Caco-2 (cell line): ENCODE measurements around the gene TRMT61A. TPM values are rescaled to one million over a fixed set of nuclear protein-coding genes. Genes with fewer than 3 reads are reported as not detected.

Source experiments
- BruUV-seq: library from RNA; stranded (reverse); fragments of 400-500 nt; replicated peaks from 2 replicates; lab custom pipeline; 2021; lab: Mats Ljungman, UMichigan
- CTCF ChIA-PET: fragments of 300-600 bp; sonication (Branson Sonifier 250); formaldehyde crosslinking; loops from one replicate; lab custom pipeline; 2022; ENCODE audit warnings: antibody characterized with exemption; lab: Charles Lee
- POLR2A ChIA-PET: fragments of 300-600 bp; sonication (Branson Sonifier 250); formaldehyde crosslinking; loops from one replicate; lab custom pipeline; 2022; ENCODE audit warnings: antibody characterized with exemption; lab: Charles Lee
- DNase-seq, 2 experiments: peaks; one replicate each; pipeline versions ENCODE4 v3.0.0 to v3.0.0-alpha.2; 2020 to 2022
- H3K27me3 ChIP-seq: replicated peaks from 2 replicates; pipeline ENCODE4 v1.6.0; 2011; ENCODE audit warnings: low read length; ENCODE audit not compliant: control insufficient read depth, insufficient read depth
- H3K36me3 ChIP-seq: 2 replicates; pipeline ENCODE4 v1.5.1; 2011; ENCODE audit warnings: low read length; ENCODE audit not compliant: control insufficient read depth, insufficient read depth
- H3K4me1 ChIP-seq: fragments of 250-450 bp; sonication (Bioruptor Pico); 2 replicates; pipeline ENCODE4 v1.5.1; 2020; ENCODE audit warnings: mild to moderate bottlenecking
- H3K4me3 ChIP-seq: 2 replicates; pipeline ENCODE4 v1.5.1; 2011; ENCODE audit warnings: low read depth, mild to moderate bottlenecking, control low read depth, low read length
- H3K9me3 ChIP-seq: fragments of 250-450 bp; sonication (Bioruptor Pico); 2 replicates; pipeline ENCODE4 v1.5.1; 2020; ENCODE audit warnings: mild to moderate bottlenecking, moderate library complexity
- H3K27ac Mint-ChIP-seq: one replicate; pipeline ENCODE4 v1.8.0; 2022; ENCODE audit warnings: mixed read lengths; ENCODE audit not compliant: unreplicated experiment
- H3K27me3 Mint-ChIP-seq: one replicate; pipeline ENCODE4 v1.8.0; 2022; ENCODE audit warnings: mixed read lengths; ENCODE audit not compliant: insufficient read depth, unreplicated experiment
- H3K36me3 Mint-ChIP-seq: one replicate; pipeline ENCODE4 v1.8.0; 2022; ENCODE audit warnings: mild to moderate bottlenecking, mixed read lengths; ENCODE audit not compliant: insufficient read depth, unreplicated experiment
- H3K4me1 Mint-ChIP-seq: one replicate; pipeline ENCODE4 v1.8.0; 2022; ENCODE audit warnings: low read depth, mixed read lengths; ENCODE audit not compliant: unreplicated experiment
- H3K4me3 Mint-ChIP-seq: one replicate; pipeline ENCODE4 v1.8.0; 2022; ENCODE audit warnings: mild to moderate bottlenecking, moderate library complexity, mixed read lengths; ENCODE audit not compliant: unreplicated experiment
- H3K9me3 Mint-ChIP-seq: one replicate; pipeline ENCODE4 v1.8.0; 2022; ENCODE audit warnings: mixed read lengths; ENCODE audit not compliant: unreplicated experiment
- intact Hi-C: fragments of 100-400 bp; cut with micrococcal nuclease; formaldehyde crosslinking; loops from one replicate; pipeline ENCODE4 v1.10.0; 2022; ENCODE audit not compliant: unreplicated experiment
- total RNA-seq: library from RNA; stranded (reverse); gene quantifications from 2 replicates; pipeline ENCODE4 v1.2.3, GENCODE V29; 2022
- TF ChIP-seq, protein P1 (sequence below), 2 experiments: fragments of 200-600 bp in 1 of 2; IDR thresholded peaks; 1 replicate in 1 of 2; 2 replicates in 1 of 2; pipeline versions ENCODE4 v1.5.1 to v1.8.0; 2011 to 2022; ENCODE audit warnings: antibody characterized with exemption in 1 of 2, control low read depth in 1 of 2, inconsistent platforms in 1 of 2, low read depth in 1 of 2, low read length in 1 of 2, mild to moderate bottlenecking in 1 of 2, moderate library complexity in 1 of 2; ENCODE audit not compliant: insufficient read depth in 1 of 2, severe bottlenecking in 1 of 2, unreplicated experiment in 1 of 2

TRMT61A gene
- total RNA-seq, 1 experiment from 2014 or later = 22.3 TPM

DNA sequence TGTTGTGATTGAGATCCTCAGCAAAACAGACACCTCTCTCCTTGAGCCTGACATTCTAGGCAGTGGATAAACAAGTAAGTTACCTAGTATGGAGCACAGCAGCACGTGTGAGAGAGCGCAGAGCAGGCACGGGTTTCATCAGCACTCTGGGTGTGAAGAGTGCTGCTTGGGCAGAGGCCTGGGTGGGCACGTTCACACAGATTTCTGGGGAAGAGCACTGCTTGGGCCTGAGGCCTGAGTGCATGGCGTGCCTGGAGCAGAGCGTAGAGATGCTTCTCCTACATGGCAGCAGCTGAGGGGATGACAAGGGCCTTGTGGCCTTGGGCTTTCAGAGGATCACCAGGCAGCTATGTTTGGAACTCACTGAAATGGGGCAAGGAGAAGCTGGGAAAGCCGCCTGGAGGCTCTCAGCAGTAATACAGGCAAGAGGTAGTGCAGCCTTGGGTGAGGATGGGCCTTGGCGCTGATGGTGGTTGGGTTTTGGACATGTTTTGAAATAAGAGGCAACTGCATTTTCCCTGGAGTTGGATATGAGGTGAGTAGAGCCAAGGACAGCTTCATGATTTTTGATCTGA is 23.9 kb upstream of the TRMT61A start:
- Mint-ChIP-seq H3K27me3 (no peaks in the 10 kb centered on the region), H3K36me3 (peaks cover 89% of the 10 kb centered on the region), H3K9me3 (no peaks in the 10 kb centered on the region), H3K4me1 (no peaks in the 10 kb centered on the region), H3K4me3 (no peak overlapping the region), H3K27ac (no peak overlapping the region)
- Histone ChIP-seq H3K4me3 (no peak overlapping the region), H3K9me3 (no peaks in the 10 kb centered on the region), H3K27me3 (no peaks in the 10 kb centered on the region), H3K36me3 (peaks cover 7% of the 10 kb centered on the region), H3K4me1 (no peaks in the 10 kb centered on the region)
- CTCF ChIA-PET = no interaction called here
- DNase-seq = no peak
- POLR2A ChIA-PET = no interaction called here
- TF ChIP-seq, protein P1, sequence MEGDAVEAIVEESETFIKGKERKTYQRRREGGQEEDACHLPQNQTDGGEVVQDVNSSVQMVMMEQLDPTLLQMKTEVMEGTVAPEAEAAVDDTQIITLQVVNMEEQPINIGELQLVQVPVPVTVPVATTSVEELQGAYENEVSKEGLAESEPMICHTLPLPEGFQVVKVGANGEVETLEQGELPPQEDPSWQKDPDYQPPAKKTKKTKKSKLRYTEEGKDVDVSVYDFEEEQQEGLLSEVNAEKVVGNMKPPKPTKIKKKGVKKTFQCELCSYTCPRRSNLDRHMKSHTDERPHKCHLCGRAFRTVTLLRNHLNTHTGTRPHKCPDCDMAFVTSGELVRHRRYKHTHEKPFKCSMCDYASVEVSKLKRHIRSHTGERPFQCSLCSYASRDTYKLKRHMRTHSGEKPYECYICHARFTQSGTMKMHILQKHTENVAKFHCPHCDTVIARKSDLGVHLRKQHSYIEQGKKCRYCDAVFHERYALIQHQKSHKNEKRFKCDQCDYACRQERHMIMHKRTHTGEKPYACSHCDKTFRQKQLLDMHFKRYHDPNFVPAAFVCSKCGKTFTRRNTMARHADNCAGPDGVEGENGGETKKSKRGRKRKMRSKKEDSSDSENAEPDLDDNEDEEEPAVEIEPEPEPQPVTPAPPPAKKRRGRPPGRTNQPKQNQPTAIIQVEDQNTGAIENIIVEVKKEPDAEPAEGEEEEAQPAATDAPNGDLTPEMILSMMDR (IDR thresholded peaks at IDR 0.05; ENCODE audit: insufficient read depth in 1 of 2, low read depth in 1 of 2, low read length in 1 of 2, severe bottlenecking in 1 of 2, unreplicated experiment in 1 of 2) = no peak
- intact Hi-C loops = no loop called here
- no TSS peak for BruUV-seq

DNA sequence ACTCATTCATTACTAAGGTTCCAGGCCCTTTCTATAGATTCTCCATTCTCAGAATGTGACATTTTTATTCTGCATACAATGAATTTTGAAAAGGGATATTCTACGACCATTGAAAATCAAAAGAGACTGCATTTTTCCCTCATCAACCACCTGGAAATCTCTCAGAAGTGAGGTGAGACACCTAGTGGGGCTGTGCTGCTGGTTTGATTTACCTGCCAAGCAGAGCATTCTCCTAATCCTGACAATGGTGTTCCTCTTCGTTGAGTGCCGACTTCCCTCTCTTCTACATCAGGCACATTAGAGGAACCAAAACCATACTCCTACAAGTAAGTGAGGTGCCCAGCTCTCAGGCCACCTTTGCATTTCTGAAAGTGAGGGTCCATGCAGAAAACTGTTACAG is 21.2 kb upstream of the TRMT61A start:
- no peaks in the 10 kb centered on the region for H3K27me3 ChIP-seq
- POLR2A ChIA-PET = no interaction called here
- H3K4me1 ChIP-seq = no peaks in the 10 kb centered on the region
- DNase-seq = peak in 1 of 2 experiments; percentile 1
- no TSS peak for BruUV-seq
- peaks cover 1% of the 10 kb centered on the region; the same call in 1 of the 2 replicates for H3K36me3 ChIP-seq
- no peaks in the 10 kb centered on the region for H3K9me3 ChIP-seq
- no peak overlapping the region for H3K4me3 ChIP-seq
- no peaks in the 10 kb centered on the region for H3K9me3 Mint-ChIP-seq
- H3K4me3 Mint-ChIP-seq = no peak overlapping the region
- TF ChIP-seq, protein P1 (IDR thresholded peaks at IDR 0.05; ENCODE audit: insufficient read depth in 1 of 2, low read depth in 1 of 2, low read length in 1 of 2, severe bottlenecking in 1 of 2, unreplicated experiment in 1 of 2) = no peak
- no peaks in the 10 kb centered on the region for H3K4me1 Mint-ChIP-seq
- H3K27ac Mint-ChIP-seq = no peak overlapping the region
- peaks cover 75% of the 10 kb centered on the region for H3K36me3 Mint-ChIP-seq
- CTCF ChIA-PET = no interaction called here
- no peaks in the 10 kb centered on the region for H3K27me3 Mint-ChIP-seq
- intact Hi-C loops = no loop called here

DNA sequence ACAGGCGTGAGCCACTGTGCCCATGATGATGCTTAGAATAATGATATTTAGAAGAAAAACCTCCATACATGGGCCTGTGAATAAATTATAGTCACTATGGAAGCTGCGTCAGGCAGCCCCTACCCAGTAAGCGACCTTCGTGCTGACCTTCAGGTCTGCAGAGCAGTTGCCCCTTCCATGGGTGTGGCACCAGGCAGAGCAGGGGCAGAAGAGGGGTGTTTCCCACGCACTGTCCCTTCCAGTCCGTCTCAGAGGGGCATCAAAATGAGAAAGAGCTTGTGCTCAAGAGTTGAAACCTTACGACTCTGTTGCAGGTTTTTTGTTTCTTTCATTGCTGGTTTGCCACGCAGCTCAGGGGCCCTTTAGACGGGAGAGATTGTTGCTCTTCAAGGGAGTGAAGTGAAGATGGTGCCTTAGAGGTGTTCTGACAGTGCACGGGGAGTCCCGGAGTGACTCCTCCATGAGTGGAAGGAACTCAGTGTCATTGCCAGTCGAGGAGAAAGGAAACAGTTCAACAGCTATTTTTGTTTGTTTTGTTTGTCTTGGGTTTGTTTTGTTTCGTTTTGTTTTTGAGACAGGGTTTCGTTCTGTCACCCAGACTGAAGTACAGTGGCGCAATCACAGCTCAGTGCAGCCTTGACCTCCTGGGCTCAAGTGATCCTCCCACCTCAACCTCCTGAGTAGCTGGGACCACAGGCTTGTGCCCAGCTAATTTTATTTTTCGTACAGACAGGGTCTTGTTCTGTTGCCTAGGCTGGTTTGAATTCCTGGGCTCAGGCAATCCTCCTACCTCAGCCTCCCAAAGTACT is 20.3 kb upstream of the TRMT61A start:
- TF ChIP-seq, protein P1 (IDR thresholded peaks at IDR 0.05; ENCODE audit: insufficient read depth in 1 of 2, low read depth in 1 of 2, low read length in 1 of 2, severe bottlenecking in 1 of 2, unreplicated experiment in 1 of 2) = no peak
- Mint-ChIP-seq H3K4me1 (no peaks in the 10 kb centered on the region), H3K4me3 (no peak overlapping the region), H3K9me3 (no peaks in the 10 kb centered on the region), H3K27ac (no peak overlapping the region), H3K36me3 (peaks cover 71% of the 10 kb centered on the region), H3K27me3 (no peaks in the 10 kb centered on the region)
- Histone ChIP-seq H3K27me3 (no peaks in the 10 kb centered on the region), H3K9me3 (no peaks in the 10 kb centered on the region), H3K4me3 (no peak overlapping the region), H3K4me1 (no peaks in the 10 kb centered on the region), H3K36me3 (peaks cover 1% of the 10 kb centered on the region; the same call in 1 of the 2 replicates)
- POLR2A ChIA-PET = no interaction called here
- CTCF ChIA-PET = no interaction called here
- peak in 1 of 2 experiments; percentile 8 for DNase-seq
- no TSS peak for BruUV-seq
- intact Hi-C loops = no loop called here
